Fibroblast of the aortic adventitia (primary cell): ENCODE results near the gene SUSD5. TPM values are rescaled to one million over a fixed set of nuclear protein-coding genes. Genes with fewer than 3 reads are reported as not detected.

ENCODE experiments used
- DNase-seq: peaks from one replicate; pipeline ENCODE4 v3.0.0-alpha.2; 2010; ENCODE audit warnings: low read depth
- H3K4me3 ChIP-seq: 2 replicates; pipeline ENCODE4 v1.5.1; 2011; ENCODE audit warnings: low read depth, mild to moderate bottlenecking, control low read depth, low read length, moderate library complexity
- CTCF ChIP-seq: IDR thresholded peaks from 2 replicates; pipeline ENCODE4 v1.5.1; 2011; ENCODE audit warnings: mild to moderate bottlenecking, low read length, control low read depth, inconsistent platforms; ENCODE audit not compliant: insufficient read depth
- total RNA-seq: library from RNA; depleted of rRNA; stranded (reverse); fragments of >200 nt; gene quantifications from 2 replicates; pipeline ENCODE4 v1.2.3, GENCODE V29; 2012; ENCODE audit warnings: low replicate concordance

Gene SUSD5
- total RNA-seq, 1 donor = 2.9 TPM

- TF ChIP-seq CTCF = no peak
- no peak overlapping the region for H3K4me3 ChIP-seq
- DNase-seq = peak; percentile 12
Observed at GRCh38 chr3:33202711-33203457, 15.7 kb downstream of the SUSD5 start.

GRCh38 chr3:33201195-33201594 lies 17.4 kb downstream of the SUSD5 start:
- DNase-seq = no peak
- no peak overlapping the region for H3K4me3 ChIP-seq
- no peak for TF ChIP-seq CTCF

- TF ChIP-seq CTCF = no peak
- DNase-seq = no peak
Observed at GRCh38 chr3:33196538-33196937, 22.1 kb downstream of the SUSD5 start.

GRCh38 chr3:33194303-33194702 lies 24.3 kb downstream of the SUSD5 start:
- H3K4me3 ChIP-seq = no peak overlapping the region
- TF ChIP-seq CTCF = no peak
- DNase-seq = no peak

More at GRCh38 chr3:33196538-33196937, 22.1 kb downstream of the SUSD5 start:
- H3K4me3 ChIP-seq = no peak overlapping the region

GRCh38 chr3:33187368-33187634 lies 31.3 kb downstream of the SUSD5 start:
- H3K4me3 ChIP-seq = no peak overlapping the region
- DNase-seq = no peak
- TF ChIP-seq CTCF = no peak

GRCh38 chr3:33186524-33187367 lies 31.9 kb downstream of the SUSD5 start:
- peak; percentile 24 for DNase-seq
- H3K4me3 ChIP-seq = no peak overlapping the region
- peak; percentile 1 for TF ChIP-seq CTCF
